ENCODE measurements around the gene NAXE. TPM values are rescaled to one million over a fixed set of nuclear protein-coding genes. Genes with fewer than 3 reads are reported as not detected.
"Not testable (repeated sequence)": the region's sequence is repeated elsewhere in the genome, so short reads cannot be mapped to it uniquely, and the experiment has no call there.

The NAXE gene
- total and polyA plus RNA-seq, 5 donors from 2014 or later: 29.2 to 102 (median 88.8) TPM

- ATAC-seq (ENCODE audit: low read depth in 2 of 2) (no peak), DNase-seq (peak in 1 of 3 donors; percentile 46)
- H3K36me3 Mint-ChIP-seq: peaks cover 5% of the 10 kb centered on the region
These were observed 11.0 kb downstream of the NAXE start for GRCh38 chr1:156602557-156602993.

GRCh38 chr1:156607344-156607743 is 15.8 kb downstream of the NAXE start:
- H3K27me3 ChIP-seq (ENCODE audit: control insufficient read depth, insufficient read depth, low read length): not testable (repeated sequence)

More at GRCh38 chr1:156602557-156602993, 11.0 kb downstream of the NAXE start:
- H3K27me3 ChIP-seq (ENCODE audit: control insufficient read depth, insufficient read depth, low read length): no peaks in the 10 kb centered on the region
- Mint-ChIP-seq H3K27me3 (peaks cover 7% of the 10 kb centered on the region), H3K4me1 (peaks cover 4 to 41% (median 25%) of the 10 kb centered on the region in 4 donors), H3K27ac (peak overlapping the region in 2 of 3 donors; percentile 51 to 93), H3K9me3 (no peaks in the 10 kb centered on the region), H3K4me3 (peak overlapping the region; percentile 50 to 99 (median 85))
- no peaks in the 10 kb centered on the region for H3K9me3 ChIP-seq (ENCODE audit: control insufficient read depth in 2 of 2, low read length in 2 of 2)
- H3K27ac ChIP-seq (ENCODE audit: insufficient read depth, low read length, poor library complexity, severe bottlenecking): no peak overlapping the region
- H3K36me3 ChIP-seq (ENCODE audit: control insufficient read depth, insufficient read depth, low read length): peaks cover 13% of the 10 kb centered on the region
- H3K4me3 ChIP-seq (ENCODE audit: low read depth, low read length): peak overlapping the region; percentile 19
- H3K4me1 ChIP-seq (ENCODE audit: control insufficient read depth, insufficient read depth, low read length, poor library complexity, severe bottlenecking): peaks cover 28% of the 10 kb centered on the region

GRCh38 chr1:156608036-156608674 is 16.6 kb downstream of the NAXE start:
- no peaks in the 10 kb centered on the region for H3K36me3 Mint-ChIP-seq
- DNase-seq: peak; percentile 53 to 86 (median 77)
- peak; percentile 93 to 94 for ATAC-seq (ENCODE audit: low read depth in 2 of 2)
- no peak overlapping the region for H3K27ac ChIP-seq (ENCODE audit: insufficient read depth, low read length, poor library complexity, severe bottlenecking)
- H3K4me1 Mint-ChIP-seq: peaks cover 2 to 9% (median 9%) of the 10 kb centered on the region in 4 donors
- H3K4me3 ChIP-seq (ENCODE audit: low read depth, low read length): no peak overlapping the region
- peaks cover 44% of the 10 kb centered on the region for H3K27me3 Mint-ChIP-seq
- no peaks in the 10 kb centered on the region for H3K36me3 ChIP-seq (ENCODE audit: control insufficient read depth, insufficient read depth, low read length)
- H3K9me3 ChIP-seq (ENCODE audit: control insufficient read depth in 2 of 2, low read length in 2 of 2): no peaks in the 10 kb centered on the region
- H3K27ac Mint-ChIP-seq: no peak overlapping the region
- no peaks in the 10 kb centered on the region for H3K27me3 ChIP-seq (ENCODE audit: control insufficient read depth, insufficient read depth, low read length)
- peaks cover under 1% of the 10 kb centered on the region for H3K4me1 ChIP-seq (ENCODE audit: control insufficient read depth, insufficient read depth, low read length, poor library complexity, severe bottlenecking)
- peak overlapping the region in 1 of 4 donors; percentile 13 for H3K4me3 Mint-ChIP-seq
- no peaks in the 10 kb centered on the region for H3K9me3 Mint-ChIP-seq

More at GRCh38 chr1:156607344-156607743, 15.8 kb downstream of the NAXE start:
- not testable (repeated sequence) for H3K27ac Mint-ChIP-seq; H3K27ac ChIP-seq (ENCODE audit: insufficient read depth, low read length, poor library complexity, severe bottlenecking); DNase-seq; H3K9me3 Mint-ChIP-seq; H3K9me3 ChIP-seq (ENCODE audit: control insufficient read depth in 2 of 2, low read length in 2 of 2); H3K36me3 Mint-ChIP-seq; ATAC-seq (ENCODE audit: low read depth in 2 of 2); H3K4me3 Mint-ChIP-seq; H3K4me1 ChIP-seq (ENCODE audit: control insufficient read depth, insufficient read depth, low read length, poor library complexity, severe bottlenecking); H3K36me3 ChIP-seq (ENCODE audit: control insufficient read depth, insufficient read depth, low read length); H3K4me3 ChIP-seq (ENCODE audit: low read depth, low read length)
- Mint-ChIP-seq H3K4me1 (peaks cover 6 to 15% (median 13%) of the 10 kb centered on the region in 4 donors), H3K27me3 (peaks cover 39% of the 10 kb centered on the region)

GRCh38 chr1:156608981-156609380 is 17.4 kb downstream of the NAXE start:
- H3K27ac Mint-ChIP-seq: no peak overlapping the region
- ATAC-seq (ENCODE audit: low read depth in 2 of 2): peak; percentile 70 to 77
- no peak overlapping the region for H3K4me3 Mint-ChIP-seq
- no peaks in the 10 kb centered on the region for H3K9me3 Mint-ChIP-seq
- no peaks in the 10 kb centered on the region for H3K4me1 ChIP-seq (ENCODE audit: control insufficient read depth, insufficient read depth, low read length, poor library complexity, severe bottlenecking)
- peak; percentile 38 to 72 (median 59) for DNase-seq
- no peaks in the 10 kb centered on the region for H3K27me3 ChIP-seq (ENCODE audit: control insufficient read depth, insufficient read depth, low read length)
- H3K27me3 Mint-ChIP-seq: peaks cover 50% of the 10 kb centered on the region
- H3K27ac ChIP-seq (ENCODE audit: insufficient read depth, low read length, poor library complexity, severe bottlenecking): no peak overlapping the region
- H3K9me3 ChIP-seq (ENCODE audit: control insufficient read depth in 2 of 2, low read length in 2 of 2): no peaks in the 10 kb centered on the region
- H3K36me3 ChIP-seq (ENCODE audit: control insufficient read depth, insufficient read depth, low read length): no peaks in the 10 kb centered on the region
- peaks cover 2 to 9% (median 9%) of the 10 kb centered on the region in 4 donors for H3K4me1 Mint-ChIP-seq
- no peak overlapping the region for H3K4me3 ChIP-seq (ENCODE audit: low read depth, low read length)
- H3K36me3 Mint-ChIP-seq: no peaks in the 10 kb centered on the region

- DNase-seq; H3K36me3 Mint-ChIP-seq; H3K4me3 Mint-ChIP-seq; H3K9me3 Mint-ChIP-seq; H3K27ac ChIP-seq (ENCODE audit: insufficient read depth, low read length, poor library complexity, severe bottlenecking); H3K4me3 ChIP-seq (ENCODE audit: low read depth, low read length); ATAC-seq (ENCODE audit: low read depth in 2 of 2); H3K36me3 ChIP-seq (ENCODE audit: control insufficient read depth, insufficient read depth, low read length); H3K27me3 ChIP-seq (ENCODE audit: control insufficient read depth, insufficient read depth, low read length); H3K4me1 Mint-ChIP-seq; H3K4me1 ChIP-seq (ENCODE audit: control insufficient read depth, insufficient read depth, low read length, poor library complexity, severe bottlenecking); H3K9me3 ChIP-seq (ENCODE audit: control insufficient read depth in 2 of 2, low read length in 2 of 2); H3K27ac Mint-ChIP-seq: not testable (repeated sequence)
- H3K27me3 Mint-ChIP-seq: peaks cover 61% of the 10 kb centered on the region
These were observed 18.5 kb downstream of the NAXE start for GRCh38 chr1:156610072-156610471.

- DNase-seq (no peak), ATAC-seq (ENCODE audit: low read depth in 2 of 2) (no peak)
- Histone ChIP-seq H3K4me1 (ENCODE audit: control insufficient read depth, insufficient read depth, low read length, poor library complexity, severe bottlenecking) (no peaks in the 10 kb centered on the region), H3K9me3 (ENCODE audit: control insufficient read depth in 2 of 2, low read length in 2 of 2) (no peaks in the 10 kb centered on the region), H3K27me3 (ENCODE audit: control insufficient read depth, insufficient read depth, low read length) (peaks cover 7% of the 10 kb centered on the region), H3K27ac (ENCODE audit: insufficient read depth, low read length, poor library complexity, severe bottlenecking) (no peak overlapping the region), H3K36me3 (ENCODE audit: control insufficient read depth, insufficient read depth, low read length) (no peaks in the 10 kb centered on the region), H3K4me3 (ENCODE audit: low read depth, low read length) (no peak overlapping the region)
- H3K4me3 Mint-ChIP-seq: no peak overlapping the region
- peaks cover 71% of the 10 kb centered on the region for H3K27me3 Mint-ChIP-seq
- H3K9me3 Mint-ChIP-seq: peaks cover 0 to 1% (median 0%) of the 10 kb centered on the region in 7 donors
- H3K27ac Mint-ChIP-seq: no peak overlapping the region
- peaks cover 2 to 9% (median 9%) of the 10 kb centered on the region in 4 donors for H3K4me1 Mint-ChIP-seq
- no peaks in the 10 kb centered on the region for H3K36me3 Mint-ChIP-seq
These were observed 21.1 kb downstream of the NAXE start for GRCh38 chr1:156612666-156613065.

- Mint-ChIP-seq H3K27ac (no peak overlapping the region), H3K4me1 (peaks cover 0 to 6% (median 0%) of the 10 kb centered on the region in 4 donors), H3K4me3 (no peak overlapping the region), H3K9me3 (peaks cover 0 to 1% (median 0%) of the 10 kb centered on the region in 7 donors), H3K36me3 (no peaks in the 10 kb centered on the region), H3K27me3 (peaks cover 75% of the 10 kb centered on the region)
- no peaks in the 10 kb centered on the region for H3K36me3 ChIP-seq (ENCODE audit: control insufficient read depth, insufficient read depth, low read length)
- no peaks in the 10 kb centered on the region for H3K4me1 ChIP-seq (ENCODE audit: control insufficient read depth, insufficient read depth, low read length, poor library complexity, severe bottlenecking)
- DNase-seq: no peak
- H3K27ac ChIP-seq (ENCODE audit: insufficient read depth, low read length, poor library complexity, severe bottlenecking): no peak overlapping the region
- no peak overlapping the region for H3K4me3 ChIP-seq (ENCODE audit: low read depth, low read length)
- peaks cover 18% of the 10 kb centered on the region for H3K27me3 ChIP-seq (ENCODE audit: control insufficient read depth, insufficient read depth, low read length)
- ATAC-seq (ENCODE audit: low read depth in 2 of 2): no peak
- no peaks in the 10 kb centered on the region for H3K9me3 ChIP-seq (ENCODE audit: control insufficient read depth in 2 of 2, low read length in 2 of 2)
These were observed 24.4 kb downstream of the NAXE start for GRCh38 chr1:156615946-156616345.

- ATAC-seq (ENCODE audit: low read depth in 2 of 2) (no peak), DNase-seq (no peak)
- Mint-ChIP-seq H3K27me3 (peaks cover 75% of the 10 kb centered on the region), H3K4me3 (no peak overlapping the region), H3K27ac (no peak overlapping the region), H3K36me3 (no peaks in the 10 kb centered on the region), H3K4me1 (peaks cover 0 to 6% (median 0%) of the 10 kb centered on the region in 4 donors), H3K9me3 (peaks cover 0 to 1% (median 0%) of the 10 kb centered on the region in 7 donors)
- Histone ChIP-seq H3K27ac (ENCODE audit: insufficient read depth, low read length, poor library complexity, severe bottlenecking) (no peak overlapping the region), H3K4me1 (ENCODE audit: control insufficient read depth, insufficient read depth, low read length, poor library complexity, severe bottlenecking) (no peaks in the 10 kb centered on the region), H3K27me3 (ENCODE audit: control insufficient read depth, insufficient read depth, low read length) (peaks cover 18% of the 10 kb centered on the region), H3K9me3 (ENCODE audit: control insufficient read depth in 2 of 2, low read length in 2 of 2) (no peaks in the 10 kb centered on the region), H3K36me3 (ENCODE audit: control insufficient read depth, insufficient read depth, low read length) (no peaks in the 10 kb centered on the region), H3K4me3 (ENCODE audit: low read depth, low read length) (no peak overlapping the region)
These were observed 24.9 kb downstream of the NAXE start for GRCh38 chr1:156616463-156616862.
